ENCODE measurements around the gene NDRG3.

The NDRG3 gene

DNA sequence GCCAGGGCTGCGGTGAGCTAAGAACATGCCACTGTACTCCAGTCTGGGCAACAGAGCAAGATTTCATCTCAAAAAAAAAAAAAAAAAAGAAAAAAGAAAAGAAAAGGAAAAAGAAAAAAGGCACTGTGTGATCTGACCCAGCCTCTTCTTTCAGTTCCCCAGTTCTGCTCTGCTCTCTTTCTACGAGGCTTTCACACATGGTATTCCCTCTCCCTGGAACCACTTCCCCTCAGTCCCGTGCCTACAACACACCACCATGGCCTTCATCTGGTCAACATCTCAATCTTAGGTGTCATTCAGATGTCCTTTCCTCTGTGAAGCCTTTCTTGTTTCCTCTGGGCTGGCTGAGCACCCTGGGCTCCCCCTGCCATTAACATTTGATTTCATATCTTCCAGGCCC lies 29.9 kb upstream of the NDRG3 start:
- H3K4me3 Mint-ChIP-seq, result no peak overlapping the region
- H3K9me3 Mint-ChIP-seq, result no peaks in the 10 kb centered on the region
- no peak for DNase-seq
- CTCF ChIA-PET, result interaction anchor here (1.2 kb wide), 1 partner anchor 31 kb away, joined by 4 read pairs; no protein-coding TSS in a partner anchor
- H3K27me3 Mint-ChIP-seq, result peaks cover 35% of the 10 kb centered on the region
- H3K36me3 Mint-ChIP-seq, result peaks cover 11% of the 10 kb centered on the region
- H3K27ac Mint-ChIP-seq, result no peak overlapping the region
- H3K4me1 Mint-ChIP-seq, result peaks cover 31% of the 10 kb centered on the region

DNA sequence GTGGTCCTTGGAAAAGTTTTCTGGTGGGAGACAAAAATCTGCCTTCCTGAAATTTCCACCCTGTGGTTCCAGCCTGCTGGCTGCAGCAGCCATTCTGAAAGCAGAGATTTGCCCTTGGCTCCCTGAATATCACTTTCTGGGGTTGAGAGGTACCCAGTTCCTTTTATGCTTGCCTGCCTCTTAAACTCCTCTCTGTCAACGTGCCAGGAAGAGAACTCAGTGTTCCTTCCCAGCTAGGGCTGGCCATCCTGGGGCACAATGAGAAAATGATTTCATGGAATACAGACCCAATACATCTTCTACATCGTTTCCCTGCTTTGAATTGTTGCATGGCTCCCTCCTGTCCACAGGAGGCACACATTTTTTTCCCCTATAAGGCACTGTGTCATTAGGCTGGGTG lies 29.3 kb upstream of the NDRG3 start:
- Mint-ChIP-seq H3K27ac (no peak overlapping the region), H3K27me3 (peaks cover 35% of the 10 kb centered on the region), H3K9me3 (no peaks in the 10 kb centered on the region), H3K4me3 (peak overlapping the region; percentile 79), H3K36me3 (peaks cover 14% of the 10 kb centered on the region), H3K4me1 (peaks cover 35% of the 10 kb centered on the region)
- CTCF ChIA-PET, result interaction anchor here (1.8 to 2.3 kb wide), 2 partner anchors 20 to 30 kb away, joined by 6 to 11 read pairs; no protein-coding TSS in a partner anchor
- no peak for DNase-seq

DNA sequence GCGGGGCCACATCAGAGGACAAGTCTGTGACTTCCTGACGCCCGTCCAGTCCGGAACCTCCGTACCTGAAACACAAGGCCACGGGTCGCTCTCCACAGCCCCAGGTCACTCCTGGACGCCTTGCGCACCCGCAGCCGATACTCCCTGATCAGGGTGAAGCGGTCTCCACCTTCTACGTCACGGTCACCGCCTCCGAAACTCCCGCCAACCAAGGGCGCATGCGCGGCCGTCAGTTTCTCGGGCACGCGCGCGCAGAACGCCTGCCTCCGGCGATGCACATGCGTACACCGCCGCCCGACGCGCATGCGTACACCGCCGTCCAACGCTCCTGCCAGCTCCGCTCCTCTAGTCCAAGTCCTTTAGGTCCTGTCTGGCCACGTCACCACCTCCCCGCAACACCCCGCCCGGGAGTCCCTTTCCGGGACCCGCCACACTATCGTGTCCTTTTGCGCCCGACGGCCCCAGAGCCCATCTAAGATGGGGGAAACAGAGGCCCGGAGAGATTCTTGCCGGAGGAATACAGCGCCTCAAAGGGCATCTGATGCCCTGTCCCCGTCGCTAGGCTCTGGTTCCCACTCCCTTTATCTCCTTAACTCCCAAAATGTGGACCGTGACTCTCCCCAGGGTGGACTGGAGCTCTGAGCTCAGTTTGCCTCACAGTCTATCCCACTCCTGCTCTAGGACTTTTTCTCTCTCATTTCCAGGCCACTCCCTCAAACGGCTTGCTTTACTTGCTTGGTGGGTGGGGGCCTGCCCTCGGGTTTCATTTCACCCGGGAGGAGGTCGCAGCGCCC lies 27.9 kb upstream of the NDRG3 start, which contains the start of gene DSN1:
DSN1 (minus strand) TSS at position 167 of the 794 bp plus-strand sequence. CDS start 2,305 bp downstream, outside the sequence.
- H3K27me3 Mint-ChIP-seq, result peaks cover 23% of the 10 kb centered on the region
- CTCF ChIA-PET, result interaction anchor here (0.5 to 2.3 kb wide), 15 partner anchors 16 to 374 kb away, joined by 3 to 11 read pairs (median 3); partner anchors contain the start of gene RBL1
- H3K36me3 Mint-ChIP-seq, result peaks cover 17% of the 10 kb centered on the region
- H3K4me3 Mint-ChIP-seq, result peak within 1 kb of the TSS; percentile 79
- DNase-seq, result peak; percentile 98
- peaks cover 46% of the 10 kb centered on the region for H3K4me1 Mint-ChIP-seq
- peak within 1 kb of the TSS; percentile 91 for H3K27ac Mint-ChIP-seq
- no peaks in the 10 kb centered on the region for H3K9me3 Mint-ChIP-seq

DNA sequence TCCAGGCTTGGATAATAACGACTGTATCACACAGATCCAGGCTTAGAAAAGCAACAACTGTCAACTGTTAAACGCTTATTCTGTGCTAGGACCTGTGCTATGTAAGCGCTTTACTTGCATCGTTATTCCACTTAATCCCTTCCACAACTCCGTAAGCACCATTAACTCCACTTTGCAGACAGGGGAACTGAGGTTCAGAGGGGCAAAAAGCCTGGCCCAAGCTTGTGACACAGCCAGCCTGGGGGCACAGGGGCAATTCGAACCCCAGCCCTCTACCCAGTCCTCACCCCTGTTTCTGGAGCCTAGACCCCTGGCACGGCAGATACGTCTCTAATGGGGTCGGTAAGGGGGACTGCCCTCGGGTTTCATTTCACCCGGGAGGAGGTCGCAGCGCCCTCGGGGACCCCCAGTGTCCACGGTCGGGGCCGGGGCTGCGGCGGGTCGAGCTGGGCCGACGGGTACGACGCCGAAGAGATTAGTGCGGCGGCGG lies 27.3 kb upstream of the NDRG3 start:
- no peaks in the 10 kb centered on the region for H3K9me3 Mint-ChIP-seq
- peaks cover 16% of the 10 kb centered on the region for H3K27me3 Mint-ChIP-seq
- H3K4me1 Mint-ChIP-seq, result peaks cover 49% of the 10 kb centered on the region
- peaks cover 17% of the 10 kb centered on the region for H3K36me3 Mint-ChIP-seq
- H3K27ac Mint-ChIP-seq, result peak overlapping the region; percentile 91
- DNase-seq, result no peak
- peak overlapping the region; percentile 79 for H3K4me3 Mint-ChIP-seq
- CTCF ChIA-PET, result interaction anchor here (0.6 to 2.3 kb wide), 9 partner anchors 18 to 374 kb away, joined by 3 to 11 read pairs (median 3); partner anchors contain the start of gene RBL1

DNA sequence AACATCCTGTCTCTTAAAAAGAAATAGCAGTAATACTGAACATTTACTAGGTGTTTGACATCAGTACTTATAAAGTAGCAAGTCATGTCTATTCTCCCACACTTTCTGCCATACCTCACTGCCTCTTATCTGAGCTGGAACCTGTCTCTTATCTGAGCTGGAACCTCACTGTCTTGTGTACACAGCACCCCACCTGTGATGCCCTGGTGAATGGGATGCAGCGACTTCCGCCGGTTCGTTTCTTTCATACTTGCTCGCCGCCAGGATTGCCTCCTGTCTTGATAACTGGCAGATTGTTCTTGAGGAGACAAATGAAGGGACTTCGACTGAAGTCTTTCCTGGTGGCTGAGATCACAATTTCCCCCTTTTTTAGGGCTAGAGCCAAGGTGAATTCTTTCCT lies 24.8 kb upstream of the NDRG3 start:
- Mint-ChIP-seq H3K4me1 (peaks cover 49% of the 10 kb centered on the region), H3K4me3 (no peak overlapping the region), H3K36me3 (peaks cover 23% of the 10 kb centered on the region), H3K27ac (no peak overlapping the region), H3K27me3 (peaks cover 4% of the 10 kb centered on the region), H3K9me3 (no peaks in the 10 kb centered on the region)
- DNase-seq, result no peak
- CTCF ChIA-PET, result interaction anchor here (1.2 to 2.3 kb wide), 3 partner anchors 16 to 116 kb away, joined by 3 to 9 read pairs (median 4); no protein-coding TSS in a partner anchor

DNA sequence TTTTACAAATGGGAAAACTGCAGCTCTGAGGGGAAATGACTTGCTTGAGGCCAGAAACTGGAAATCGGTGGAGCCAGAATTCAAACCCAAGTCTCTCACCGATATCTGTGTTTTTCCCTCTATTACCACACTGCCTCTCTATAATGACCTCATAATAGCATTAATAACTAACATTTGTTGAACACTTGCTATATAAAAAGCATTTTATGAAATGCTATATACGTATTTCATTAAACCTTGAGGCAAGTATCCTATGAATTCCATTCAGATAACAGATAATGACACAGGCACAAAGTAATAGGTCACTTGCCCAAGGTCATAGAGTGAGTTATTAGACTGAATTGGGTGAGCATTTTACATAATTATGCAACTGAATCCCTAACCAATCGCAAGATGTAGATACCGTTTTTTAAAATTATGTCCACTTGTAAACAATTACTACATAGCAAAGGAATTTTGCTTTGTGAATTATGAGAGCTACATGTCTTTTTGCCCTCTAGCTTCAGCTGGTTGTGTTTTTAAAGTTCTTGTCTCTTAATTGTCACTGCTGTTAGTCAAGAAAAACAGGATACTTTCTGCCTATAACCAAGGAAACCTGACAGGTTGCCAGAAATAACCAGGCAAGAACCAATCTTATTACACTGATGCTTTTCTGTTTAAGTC lies 23.0 kb upstream of the NDRG3 start:
- Mint-ChIP-seq H3K4me1 (peaks cover 44% of the 10 kb centered on the region), H3K27me3 (peaks cover 4% of the 10 kb centered on the region), H3K36me3 (peaks cover 27% of the 10 kb centered on the region), H3K27ac (no peak overlapping the region), H3K9me3 (no peaks in the 10 kb centered on the region), H3K4me3 (no peak overlapping the region)
- CTCF ChIA-PET, result interaction anchor here (0.7 to 2.3 kb wide), 2 partner anchors 11 to 14 kb away, joined by 4 to 9 read pairs; no protein-coding TSS in a partner anchor
- DNase-seq, result no peak

DNA sequence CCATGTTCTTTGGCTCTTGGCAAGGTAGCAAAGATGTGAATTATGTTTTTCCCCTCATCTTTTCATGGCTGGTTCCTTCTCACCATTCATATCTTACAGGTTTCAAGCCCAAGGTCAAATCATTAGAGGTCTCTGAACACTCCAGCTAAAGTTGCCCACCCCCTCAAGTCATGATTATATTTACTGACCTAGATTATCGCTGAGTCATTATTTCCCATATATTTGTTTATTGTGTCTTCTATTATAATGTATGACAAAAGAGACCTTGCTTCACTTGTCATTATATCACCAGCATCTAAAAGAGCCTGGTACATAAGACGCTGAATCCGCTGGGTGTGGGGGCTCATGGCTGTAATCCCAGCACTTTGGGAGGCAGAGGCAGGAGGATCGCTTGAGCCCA lies 15.2 kb upstream of the NDRG3 start:
- DNase-seq, result no peak
- Mint-ChIP-seq H3K4me1 (peaks cover 14% of the 10 kb centered on the region), H3K27ac (peak overlapping the region; percentile 5), H3K36me3 (peaks cover 29% of the 10 kb centered on the region), H3K27me3 (no peaks in the 10 kb centered on the region), H3K9me3 (no peaks in the 10 kb centered on the region), H3K4me3 (no peak overlapping the region)
- CTCF ChIA-PET, result no interaction called here

DNA sequence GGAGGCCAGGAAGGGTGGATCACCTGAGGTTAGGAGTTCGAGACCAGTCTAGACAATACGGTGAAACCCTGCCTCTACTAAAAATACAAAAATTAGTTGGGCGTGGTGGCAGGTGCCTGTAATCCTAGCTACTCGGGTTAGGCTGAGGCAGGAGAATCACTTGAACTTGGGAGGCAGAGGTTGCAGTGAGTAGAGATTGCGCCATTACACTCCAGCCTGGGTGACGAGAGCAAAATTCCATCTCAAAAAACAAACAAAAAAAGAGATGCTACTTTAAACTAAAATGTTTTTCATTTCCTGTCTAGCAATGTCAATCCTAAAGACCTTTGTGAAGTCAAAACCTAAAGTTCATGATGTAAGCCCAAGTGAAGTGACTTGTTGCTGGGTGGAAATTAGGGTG lies 14.8 kb upstream of the NDRG3 start:
- no peak overlapping the region for H3K4me3 Mint-ChIP-seq
- no peak for DNase-seq

DNA sequence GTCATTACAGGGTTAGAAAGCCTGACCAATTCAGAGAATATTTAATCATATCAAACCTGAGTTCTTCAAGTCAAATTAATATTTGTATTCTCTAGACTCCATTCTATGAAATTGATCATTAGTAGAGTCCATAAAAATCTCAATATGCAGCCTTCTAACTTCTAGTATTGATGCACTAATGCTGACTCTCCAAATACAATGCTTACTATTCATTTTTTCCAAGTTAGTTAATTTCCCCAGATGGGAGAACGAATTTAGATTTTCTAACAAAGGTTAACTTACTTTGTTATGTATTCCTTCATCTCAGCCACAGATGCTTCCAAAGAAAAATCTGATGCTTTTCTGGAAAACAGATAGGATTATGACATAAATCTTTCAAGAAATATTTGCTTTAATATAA lies 12.4 kb upstream of the NDRG3 start:
- peak overlapping the region; percentile 42 for H3K27ac Mint-ChIP-seq
- no peak overlapping the region for H3K4me3 Mint-ChIP-seq
- H3K36me3 Mint-ChIP-seq, result peaks cover 40% of the 10 kb centered on the region
- H3K9me3 Mint-ChIP-seq, result no peaks in the 10 kb centered on the region
- peaks cover 14% of the 10 kb centered on the region for H3K4me1 Mint-ChIP-seq
- no peak for DNase-seq
- no peaks in the 10 kb centered on the region for H3K27me3 Mint-ChIP-seq
- CTCF ChIA-PET, result interaction anchor here (1.0 to 4.7 kb wide), 3 partner anchors 11 to 124 kb away, joined by 3 to 21 read pairs (median 4); no protein-coding TSS in a partner anchor

More for the DNA sequence above, 14.8 kb upstream of the NDRG3 start:
- CTCF ChIA-PET, result no interaction called here
- Mint-ChIP-seq H3K36me3 (peaks cover 31% of the 10 kb centered on the region), H3K27ac (peak overlapping the region; percentile 74), H3K27me3 (no peaks in the 10 kb centered on the region), H3K4me1 (peaks cover 14% of the 10 kb centered on the region), H3K9me3 (no peaks in the 10 kb centered on the region)

DNA sequence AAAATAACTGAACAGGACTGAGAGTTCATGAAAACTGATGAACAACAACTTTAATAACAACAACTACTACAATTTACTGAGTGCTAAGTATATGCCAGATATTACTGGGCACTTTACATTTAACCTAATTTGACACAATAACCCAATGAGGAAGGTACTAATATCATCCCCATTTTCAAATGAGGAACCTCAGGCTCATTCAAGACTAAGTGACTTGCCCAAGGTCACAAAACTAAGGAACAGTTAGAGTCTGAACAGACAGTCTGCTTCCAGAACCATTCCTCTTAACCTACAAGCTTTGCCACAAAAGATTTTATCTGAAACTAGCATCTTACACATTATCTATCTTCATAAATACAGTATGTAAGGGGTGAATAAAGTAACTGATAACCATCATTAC lies 10.6 kb upstream of the NDRG3 start:
- CTCF ChIA-PET, result interaction anchor here (1.0 to 4.7 kb wide), 5 partner anchors 11 to 144 kb away, joined by 3 to 21 read pairs (median 7); partner anchors contain the start of gene NDRG3
- Mint-ChIP-seq H3K27ac (no peak overlapping the region), H3K4me1 (peaks cover 14% of the 10 kb centered on the region), H3K27me3 (no peaks in the 10 kb centered on the region), H3K4me3 (no peak overlapping the region), H3K36me3 (peaks cover 56% of the 10 kb centered on the region), H3K9me3 (no peaks in the 10 kb centered on the region)
- no peak for DNase-seq

DNA sequence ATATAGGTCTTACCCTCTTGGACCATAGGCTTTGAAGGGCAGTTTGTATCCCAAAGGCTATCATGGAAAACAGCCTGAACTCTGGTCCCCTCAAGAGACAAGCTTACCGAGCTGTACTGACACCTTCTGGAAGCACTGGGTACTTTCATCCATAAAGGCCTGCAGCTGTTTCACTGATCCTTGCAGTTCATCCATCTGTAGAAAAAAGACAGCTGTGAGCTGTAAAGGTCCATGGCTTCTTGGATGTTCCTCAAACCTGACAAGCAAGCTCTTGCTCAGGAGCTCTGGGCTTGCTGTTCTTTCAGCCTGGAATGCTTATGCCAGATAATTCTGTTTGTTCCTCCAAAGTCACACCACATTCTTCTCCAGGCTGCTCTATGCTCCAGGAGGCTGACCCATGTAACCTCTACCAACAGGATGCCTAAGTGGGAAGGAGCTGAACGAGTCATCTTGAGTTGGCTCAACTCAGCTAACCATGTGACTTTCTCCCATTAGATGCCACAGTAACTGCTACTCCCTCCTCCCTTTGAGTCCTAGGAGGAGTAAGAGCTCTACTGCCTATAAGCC lies 8.8 kb upstream of the NDRG3 start:
- CTCF ChIA-PET, result interaction anchor here (0.6 to 4.7 kb wide), 30 partner anchors 9 to 333 kb away, joined by 3 to 21 read pairs (median 4); partner anchors contain the start of genes DSN1, NDRG3 and RAB5IF
- Mint-ChIP-seq H3K27me3 (no peaks in the 10 kb centered on the region), H3K27ac (no peak overlapping the region), H3K4me3 (no peak overlapping the region), H3K9me3 (no peaks in the 10 kb centered on the region), H3K36me3 (peaks cover 53% of the 10 kb centered on the region), H3K4me1 (peaks cover 8% of the 10 kb centered on the region)
- peak; percentile 61 for DNase-seq

DNA sequence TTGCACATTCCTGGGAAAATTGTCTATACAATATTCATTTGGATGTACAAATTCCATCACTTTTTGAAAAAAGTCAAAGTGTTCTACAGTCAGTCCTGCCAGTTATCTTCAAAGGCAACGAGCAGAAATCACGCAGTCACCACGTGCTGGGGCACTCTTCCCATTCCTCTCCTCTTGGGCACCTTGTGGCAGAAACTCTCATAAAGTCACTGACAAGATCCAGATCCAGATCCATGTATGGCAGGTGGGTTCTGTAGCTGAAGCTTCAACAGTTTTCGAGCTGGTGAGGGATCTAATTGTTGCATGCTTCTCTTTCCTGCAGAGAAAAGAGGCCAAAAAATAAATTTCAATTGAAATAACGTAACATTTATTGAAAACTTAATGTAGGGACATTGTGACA lies 6.7 kb upstream of the NDRG3 start:
- no peaks in the 10 kb centered on the region for H3K27me3 Mint-ChIP-seq
- CTCF ChIA-PET, result interaction anchor here (1.2 kb wide), 1 partner anchor 140 kb away, joined by 3 read pairs; no protein-coding TSS in a partner anchor

DNA sequence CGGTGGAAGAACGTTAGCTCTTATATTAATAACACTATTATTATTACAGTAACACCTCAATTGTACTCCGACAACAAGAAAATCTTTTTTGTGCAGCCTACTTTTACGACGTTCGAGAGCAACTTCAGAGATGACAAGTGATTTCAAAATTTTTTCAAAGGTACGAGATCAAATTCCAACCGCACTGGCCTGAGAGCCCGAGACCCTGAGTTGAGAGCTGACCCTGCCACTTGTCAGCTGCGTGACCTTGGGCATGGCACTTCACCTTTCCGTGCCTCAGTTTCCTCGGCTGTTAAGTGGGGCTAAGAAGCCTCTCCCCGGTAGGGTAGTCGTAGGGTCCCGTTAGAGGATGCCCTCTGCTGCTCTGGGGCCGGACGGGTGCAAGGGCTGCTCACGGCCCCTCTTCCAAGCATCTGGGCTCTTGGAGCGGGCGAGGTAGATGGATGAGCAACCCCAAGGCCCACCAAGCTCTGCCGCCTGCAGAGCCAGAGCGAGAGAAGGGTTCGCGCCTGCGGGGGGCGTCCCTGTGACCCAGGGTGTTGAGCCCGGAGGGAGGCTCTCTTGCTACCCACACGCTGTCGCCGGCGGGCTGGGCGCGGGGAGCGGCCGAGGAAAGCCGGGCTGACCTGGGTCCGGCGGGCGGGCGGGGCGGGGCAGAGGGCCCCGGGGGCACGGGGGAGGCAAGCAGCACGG lies 510 bp downstream of the NDRG3 start:
- Mint-ChIP-seq H3K4me3 (peak overlapping the region; percentile 81), H3K4me1 (peaks cover 28% of the 10 kb centered on the region), H3K36me3 (peaks cover 4% of the 10 kb centered on the region), H3K9me3 (no peaks in the 10 kb centered on the region), H3K27ac (peak overlapping the region; percentile 14), H3K27me3 (no peaks in the 10 kb centered on the region)
- CTCF ChIA-PET, result interaction anchor here (1.0 to 2.6 kb wide), 9 partner anchors 9 to 102 kb away, joined by 3 to 15 read pairs (median 4); partner anchors contain the start of gene DSN1
- DNase-seq, result no peak

More for the DNA sequence above, 6.7 kb upstream of the NDRG3 start:
- H3K27ac Mint-ChIP-seq, result no peak overlapping the region
- peaks cover 2% of the 10 kb centered on the region for H3K4me1 Mint-ChIP-seq
- no peak overlapping the region for H3K4me3 Mint-ChIP-seq
- H3K36me3 Mint-ChIP-seq, result peaks cover 51% of the 10 kb centered on the region
- H3K9me3 Mint-ChIP-seq, result no peaks in the 10 kb centered on the region
- no peak for DNase-seq

All from activated naive CD4-positive, alpha-beta T cell treated with anti-CD3 and anti-CD28 coated beads, Interleukin-2, amount 10 ng/mL, durations not matched to agents 7 days and 5 days (primary cell).